Activated T-cell treated with anti-CD3 and anti-CD28 coated beads, Interleukin-2, amount 50 U/mL, for 48 hours (primary cell): Measurements from ENCODE around the gene NEIL3.
"Not testable (repeated sequence)": the region's sequence is repeated elsewhere in the genome, so short reads cannot be mapped to it uniquely, and the experiment has no call there.

Experiments used
- DNase-seq, 2 experiments: peaks; one replicate each; pipeline ENCODE4 v3.0.0-alpha.2; 2020

NEIL3 gene

DNA sequence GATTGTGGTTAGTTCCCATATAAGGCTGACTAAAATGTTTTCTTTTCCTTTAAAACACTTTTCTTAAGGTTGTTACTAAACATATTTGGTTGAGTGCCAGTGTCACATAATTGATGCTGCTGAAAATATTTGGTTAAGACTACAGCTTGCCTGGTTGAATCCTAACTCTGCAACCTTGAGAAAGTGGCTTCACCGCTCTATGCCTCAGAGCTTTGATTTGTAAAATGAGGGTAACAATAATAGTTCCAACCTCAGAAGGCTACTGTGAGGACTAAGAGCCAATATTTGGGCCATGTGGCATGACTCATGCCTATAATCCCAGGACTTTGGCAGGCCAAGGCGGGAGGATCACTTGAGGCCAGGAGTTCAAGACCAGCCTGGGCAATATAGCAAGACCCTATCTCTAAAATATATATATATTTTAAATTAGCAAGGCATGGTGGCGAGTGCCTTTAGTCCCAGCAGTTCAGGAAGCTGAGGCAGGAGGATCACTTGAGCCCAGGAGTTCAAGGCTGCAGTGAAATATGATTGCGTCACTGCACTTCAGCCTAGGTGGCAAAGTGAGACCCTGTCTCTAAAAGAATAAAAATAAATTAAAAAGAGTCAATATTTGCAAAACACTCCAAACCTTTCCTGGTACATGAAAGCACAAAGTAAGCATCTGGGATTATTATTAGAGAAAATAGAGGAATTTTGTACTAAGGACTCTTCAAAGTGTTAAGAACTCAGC lies 7.1 kb upstream of the NEIL3 start:
- DNase-seq = no peak

DNA sequence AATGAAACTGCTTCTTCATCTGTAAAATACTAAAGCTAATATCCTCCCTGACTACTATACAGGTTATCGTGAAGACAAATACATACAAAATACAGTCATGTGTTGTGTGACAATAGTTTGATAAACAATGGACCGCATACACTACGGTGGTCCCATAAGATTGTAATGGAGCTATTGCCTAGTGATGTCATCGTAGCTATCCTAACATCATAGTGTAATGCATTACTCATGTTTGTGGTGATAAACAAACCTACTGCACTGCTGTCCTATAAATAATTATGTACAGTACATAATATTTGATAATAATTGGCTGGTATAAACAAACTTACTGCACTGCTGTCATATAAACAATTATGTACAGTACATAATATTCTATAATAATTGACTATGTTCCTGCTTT lies 5.6 kb upstream of the NEIL3 start:
- DNase-seq = no peak

DNA sequence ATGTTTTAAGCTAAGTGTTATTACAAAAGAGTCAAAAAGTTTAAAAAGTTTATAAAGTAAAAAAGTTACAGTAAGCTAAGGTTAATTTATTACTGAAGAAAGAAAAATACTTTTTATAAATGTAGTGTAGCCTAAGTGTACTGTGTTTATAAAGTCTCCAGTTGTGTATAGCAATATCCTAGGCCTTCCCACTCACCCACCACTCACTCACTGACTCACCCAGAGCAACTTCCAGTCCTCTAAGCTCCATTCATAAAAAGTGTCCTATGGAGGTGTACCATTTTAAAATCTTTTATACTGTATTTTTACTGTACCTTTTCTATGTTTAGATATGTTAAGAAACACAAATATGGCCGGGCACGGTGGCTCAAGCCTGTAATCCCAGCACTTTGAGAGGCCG lies 4.8 kb upstream of the NEIL3 start:
- not testable (repeated sequence) for DNase-seq

- no peak for DNase-seq
Observed at GRCh38 chr4:177308125-177308524, 1.5 kb upstream of the NEIL3 start.

DNA sequence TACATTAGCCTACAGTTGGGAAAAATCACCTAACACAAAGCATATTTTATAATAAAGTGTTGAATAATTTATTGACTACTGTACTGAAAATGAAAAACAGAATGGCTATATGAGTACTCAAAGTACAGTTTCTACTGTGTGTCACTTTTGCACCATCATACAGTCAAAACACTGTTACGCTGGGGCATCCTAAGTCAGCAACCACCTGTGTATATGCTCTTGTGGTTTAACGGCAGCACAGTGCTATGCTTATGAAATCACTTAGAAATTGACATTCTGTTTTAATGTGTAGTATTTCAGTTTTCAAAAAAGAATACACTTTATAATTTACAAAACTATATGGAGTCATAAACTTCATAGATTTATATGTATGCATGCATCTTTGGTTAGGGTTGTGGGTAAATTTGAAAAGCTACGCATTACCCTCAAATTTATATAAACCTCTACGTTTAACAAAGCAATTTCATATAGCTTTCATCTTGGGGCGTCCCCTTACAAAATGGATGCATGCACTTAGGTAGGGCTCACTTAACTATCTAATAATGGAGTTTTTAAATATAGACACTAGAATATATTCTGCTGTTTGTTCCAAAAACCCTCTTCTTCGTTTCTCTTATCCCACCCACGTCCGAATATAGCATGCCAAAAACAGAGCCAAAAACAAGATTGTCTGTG lies 690 bp upstream of the NEIL3 start:
- DNase-seq = no peak

DNA sequence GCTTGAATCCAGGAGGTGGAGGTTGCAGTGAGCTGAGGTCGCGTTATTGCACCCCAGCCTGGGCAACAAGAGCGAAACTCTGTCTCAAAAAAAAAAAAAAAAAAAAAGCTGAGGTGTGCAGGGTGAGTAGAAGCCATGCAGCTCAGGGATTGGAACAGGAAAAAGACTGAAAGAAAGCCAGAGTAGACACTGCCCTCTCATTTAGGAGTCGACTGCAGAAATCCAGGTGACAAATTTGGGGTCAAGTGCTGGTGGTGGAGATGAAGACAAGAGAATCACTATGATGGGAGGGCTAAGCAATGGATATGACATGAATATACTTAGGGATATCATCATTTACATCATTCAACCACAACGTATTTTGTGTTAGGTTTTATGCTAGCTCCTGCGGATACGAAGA lies 1.9 kb downstream of the NEIL3 start:
- no peak for DNase-seq

DNA sequence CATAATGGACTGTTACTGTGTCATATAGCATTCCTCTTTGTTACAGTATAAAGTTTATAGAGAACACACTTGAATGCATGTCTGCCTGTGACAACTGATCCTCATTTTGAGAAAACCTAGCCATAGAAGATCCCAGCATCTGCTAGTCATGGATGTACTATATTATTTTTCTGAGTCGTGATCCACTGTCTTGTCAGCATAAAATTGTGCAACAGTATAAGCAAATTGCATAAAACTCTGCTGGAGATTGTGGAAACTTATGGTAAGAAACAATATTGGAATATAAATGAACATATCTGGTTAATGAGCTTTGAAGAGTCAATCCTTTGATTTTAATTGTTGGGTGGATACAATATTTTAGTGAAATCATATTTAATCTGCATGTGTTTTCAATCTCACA lies 3.6 kb downstream of the NEIL3 start:
- no peak for DNase-seq

- DNase-seq = no peak
Observed at GRCh38 chr4:177315767-177316464, 6.2 kb downstream of the NEIL3 start.

DNA sequence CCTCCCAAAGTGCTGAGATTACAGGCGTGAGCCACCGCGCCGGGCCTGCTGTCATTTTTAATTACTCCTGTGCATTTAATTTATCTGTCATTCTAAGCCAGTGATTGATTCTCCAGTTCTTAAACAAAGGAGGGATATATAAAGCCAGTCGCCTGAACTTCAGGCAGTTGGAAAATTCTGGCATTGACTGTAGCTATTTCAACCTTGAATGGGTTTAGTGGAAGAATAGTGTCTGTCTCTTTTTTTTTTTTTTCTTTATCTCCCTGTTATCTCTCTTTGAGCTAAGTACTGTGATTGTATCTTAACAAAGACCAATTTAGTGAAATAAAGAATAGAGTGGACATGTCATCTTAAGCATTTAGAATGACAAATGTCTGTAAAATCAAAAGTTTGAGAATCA lies 11.0 kb downstream of the NEIL3 start:
- no peak for DNase-seq

DNA sequence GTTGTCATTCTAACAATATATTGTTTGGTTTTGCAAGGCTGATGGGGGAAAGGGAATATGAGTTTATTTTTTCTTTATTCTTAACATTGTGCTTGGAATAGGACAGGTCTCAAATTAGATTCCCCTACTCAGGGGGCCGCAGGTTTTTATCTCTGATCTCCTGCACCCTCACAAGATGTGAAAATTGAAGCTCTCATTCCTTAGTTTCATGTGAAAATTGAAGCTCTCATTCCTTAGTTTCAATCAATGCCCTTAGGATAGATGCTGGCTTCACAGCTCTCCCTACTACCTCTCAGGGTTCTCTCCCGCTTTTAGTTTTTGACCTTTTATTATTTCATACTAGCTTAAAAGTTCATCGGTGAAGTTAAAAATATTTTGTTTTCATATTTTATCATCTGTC lies 12.0 kb downstream of the NEIL3 start:
- no peak for DNase-seq

- no peak for DNase-seq
Observed at GRCh38 chr4:177322266-177322665, 12.6 kb downstream of the NEIL3 start.

GRCh38 chr4:177322881-177323280 lies 13.2 kb downstream of the NEIL3 start:
- no peak for DNase-seq

DNA sequence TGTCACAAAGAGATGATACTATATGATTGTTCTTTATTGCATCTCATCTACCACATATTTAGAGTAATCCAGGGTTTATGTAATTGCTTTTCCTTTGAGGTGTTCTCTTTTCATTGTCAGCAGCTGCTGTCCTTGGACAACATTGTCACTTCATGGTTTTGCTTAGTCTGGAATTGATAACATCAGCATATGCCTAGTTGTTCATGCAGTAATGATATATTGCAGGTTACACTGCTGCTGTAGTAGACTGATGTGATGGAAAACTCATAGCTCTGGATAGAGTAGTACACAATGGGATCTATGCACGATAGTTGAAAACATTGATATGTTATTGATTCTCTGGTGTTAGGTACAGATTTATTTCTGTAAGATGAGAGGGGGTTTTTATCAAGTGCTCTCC lies 13.7 kb downstream of the NEIL3 start:
- no peak for DNase-seq

DNA sequence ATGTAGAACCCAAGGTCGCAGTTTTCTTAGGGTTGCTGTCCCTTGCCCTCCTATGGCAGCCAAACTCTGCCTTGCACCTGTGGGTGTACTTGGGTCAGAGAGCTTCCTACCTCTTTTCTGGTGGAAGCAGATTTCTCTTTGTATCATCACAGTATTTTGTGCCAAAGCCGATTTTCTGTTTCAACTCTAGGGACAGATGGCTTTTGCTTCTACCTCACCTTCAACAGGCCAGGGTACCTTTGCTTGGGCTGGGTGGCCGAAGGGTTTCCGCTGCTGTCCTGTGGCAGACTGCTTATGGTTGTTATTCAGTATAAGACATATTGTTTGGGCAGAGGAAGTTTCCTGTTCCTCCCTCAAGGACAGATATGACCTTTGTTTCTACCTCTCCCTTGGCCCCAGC lies 22.4 kb downstream of the NEIL3 start:
- DNase-seq = no peak

GRCh38 chr4:177339477-177340374 lies 30.1 kb downstream of the NEIL3 start:
- no peak for DNase-seq

DNA sequence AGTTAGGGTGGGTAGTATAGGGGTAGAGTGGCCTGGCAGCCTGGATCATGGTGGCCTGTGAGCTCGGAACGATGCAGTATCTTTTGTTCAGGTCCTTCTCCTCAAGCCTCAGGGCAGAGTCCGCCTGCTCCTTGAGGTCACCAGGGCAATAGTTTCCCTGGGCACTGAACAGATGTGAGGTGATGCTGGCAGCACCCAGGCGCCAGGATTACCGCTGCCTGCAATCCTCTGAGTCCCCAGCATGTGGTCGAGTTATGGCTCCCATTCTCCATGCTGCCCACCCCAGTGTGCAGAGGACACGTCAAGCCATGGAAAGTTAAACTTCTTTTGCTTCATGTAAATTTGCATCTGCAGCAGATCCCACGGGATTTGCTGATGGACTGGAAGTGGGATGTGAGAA lies 38.7 kb downstream of the NEIL3 start:
- DNase-seq = no peak

GRCh38 chr4:177349191-177349590 lies 39.5 kb downstream of the NEIL3 start:
- DNase-seq = no peak

- DNase-seq = no peak
Observed at GRCh38 chr4:177351622-177352244, 42.1 kb downstream of the NEIL3 start.

DNA sequence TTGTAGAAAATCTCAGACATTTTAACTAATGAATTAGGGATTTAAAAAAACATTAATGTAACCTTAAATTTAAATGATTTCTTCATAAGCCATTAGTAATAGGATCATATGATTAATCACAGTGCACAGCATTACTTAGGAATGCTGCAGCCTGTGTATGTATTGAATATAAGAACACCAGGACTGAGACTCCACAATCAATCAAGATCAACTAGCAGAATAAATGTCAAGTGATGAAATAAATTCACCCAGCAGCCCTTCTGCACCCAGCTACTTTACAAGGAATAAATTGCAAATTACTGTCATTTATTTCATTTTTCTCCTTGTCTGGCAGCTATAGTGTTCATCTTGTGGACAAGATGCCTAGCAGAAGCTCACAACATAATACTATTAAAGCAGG lies 46.5 kb downstream of the NEIL3 start:
- no peak for DNase-seq

- DNase-seq = no peak
Observed at GRCh38 chr4:177356921-177357320, 47.2 kb downstream of the NEIL3 start.

DNA sequence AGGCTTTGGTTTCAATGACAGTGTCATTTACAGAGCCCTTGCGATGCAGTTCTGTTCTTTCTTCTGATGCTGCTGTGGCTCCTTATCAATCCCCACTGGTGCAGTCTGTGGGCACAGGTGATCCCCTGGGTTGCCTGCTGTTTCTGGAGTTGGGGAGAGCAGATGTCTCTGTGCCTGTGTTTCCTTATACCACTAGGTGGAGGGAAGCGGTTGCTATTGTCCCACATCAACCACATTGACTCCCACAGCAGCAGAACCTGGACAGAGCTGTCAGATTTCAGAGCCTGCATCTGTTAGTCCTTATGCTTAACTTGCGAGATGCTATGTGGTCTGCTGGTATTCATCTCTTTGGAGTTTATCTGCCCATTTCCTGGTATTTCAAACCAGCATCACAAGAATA lies 57.7 kb downstream of the NEIL3 start:
- DNase-seq = peak in 1 of 2 experiments; percentile 23

DNA sequence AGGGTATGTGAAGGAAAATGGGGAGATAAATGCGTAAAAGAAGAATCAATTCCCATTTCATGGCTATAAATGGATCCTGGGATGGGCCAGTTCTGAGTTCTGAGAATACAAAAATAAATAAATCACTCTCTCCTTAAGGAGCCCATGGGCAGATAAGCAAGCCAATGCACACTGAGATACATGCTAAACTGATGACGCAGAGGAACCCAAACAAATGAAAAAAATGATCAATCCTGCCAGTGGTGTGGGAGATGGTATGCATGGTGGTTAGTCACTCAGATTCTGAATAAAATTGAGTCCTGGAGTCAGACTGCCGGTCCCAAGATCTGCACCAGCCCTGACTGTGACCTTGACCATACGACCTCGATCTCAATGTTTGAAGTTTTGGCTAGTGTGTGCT lies 59.7 kb downstream of the NEIL3 start:
- DNase-seq = no peak

DNA sequence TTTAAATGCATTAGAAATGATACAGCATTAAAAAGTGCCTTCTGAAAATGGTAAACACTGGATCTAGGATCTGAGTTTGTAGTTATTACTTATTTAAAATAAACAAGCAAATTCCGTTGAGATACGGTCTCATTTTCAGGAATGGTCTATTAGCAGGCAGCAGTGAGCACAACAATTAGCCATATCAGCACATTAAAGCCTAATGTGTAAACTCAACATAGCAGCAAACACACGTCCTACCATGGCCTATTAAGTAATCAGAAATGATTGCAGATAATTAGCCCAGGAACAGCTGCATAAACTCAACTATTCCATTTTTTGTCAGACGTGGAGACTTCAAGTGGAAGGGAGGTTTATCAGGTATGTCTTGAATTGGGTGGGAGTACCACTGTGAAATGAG lies 61.8 kb downstream of the NEIL3 start:
- no peak for DNase-seq
